Endothelial cell of umbilical vein (primary cell): ENCODE measurements around the gene SEMA3E. TPM values are rescaled to one million over a fixed set of nuclear protein-coding genes. Genes with fewer than 3 reads are reported as not detected.

ENCODE experiments used
- BruUV-seq: library from RNA; stranded (reverse); fragments of 400-500 nt; replicated peaks from 2 replicates; lab custom pipeline; 2021; lab: Mats Ljungman, UMichigan
- CTCF ChIA-PET: fragments of 300-600, 350-600 bp; sonication (Branson Sonifier 250); formaldehyde crosslinking; loops from one replicate; lab custom pipeline; 2021; ENCODE audit warnings: antibody characterized with exemption, inconsistent platforms; lab: Charles Lee
- POLR2A ChIA-PET: fragments of 300-600, 350-600 bp; sonication (Branson Sonifier 250); formaldehyde crosslinking; loops from one replicate; lab custom pipeline; 2021; ENCODE audit warnings: antibody characterized with exemption, inconsistent platforms; lab: Charles Lee
- DNase-seq: peaks from one replicate; pipeline ENCODE4 v3.0.0-alpha.2; 2011; ENCODE audit warnings: low read depth, low spot score
- FAIRE-seq: peaks from 2 replicates; lab custom pipeline; 2011; peaks lifted over from hg19 to GRCh38; lab: Jason Lieb, UNC
- H2AFZ ChIP-seq: 2 replicates; pipeline ENCODE4 v1.6.0; 2012; ENCODE audit warnings: low read depth, low read length, control low read depth, inconsistent platforms
- H3K27ac ChIP-seq: 2 replicates; pipeline ENCODE4 v1.5.1; 2011; ENCODE audit warnings: low read depth, mild to moderate bottlenecking, control low read depth, low read length, moderate library complexity; ENCODE audit not compliant: insufficient read depth
- H3K27me3 ChIP-seq, 2 experiments: 2 replicates each; pipeline versions ENCODE4 v1.6.0 to v1.6.1; 2011; ENCODE audit warnings: low read length in 2 of 2, mixed read lengths in 1 of 2; ENCODE audit not compliant: control insufficient read depth in 2 of 2, insufficient read depth in 2 of 2
- H3K36me3 ChIP-seq, 2 experiments: 2 replicates in 1 of 2; 3 replicates in 1 of 2; pipeline ENCODE4 v1.5.1; 2011; ENCODE audit warnings: low read length in 2 of 2, mild to moderate bottlenecking in 1 of 2, moderate library complexity in 1 of 2; ENCODE audit not compliant: control insufficient read depth in 2 of 2, insufficient read depth in 2 of 2; ENCODE audit errors: extremely low read depth in 1 of 2
- H3K4me1 ChIP-seq: 3 replicates; pipeline ENCODE4 v1.5.1; 2011; ENCODE audit warnings: mild to moderate bottlenecking, low read length; ENCODE audit not compliant: control insufficient read depth, insufficient read depth; ENCODE audit errors: extremely low read depth
- H3K4me2 ChIP-seq: 2 replicates; pipeline ENCODE4 v1.6.1; 2011; ENCODE audit warnings: low read length, control low read depth, mixed read lengths; ENCODE audit not compliant: insufficient read depth
- H3K4me3 ChIP-seq, 3 experiments: fragments of 200-600 bp in 1 of 3; sonication (generic), shearing (Covaris generic) in 1 of 3; replicated peaks in 1 of 3; 2 replicates each; pipeline ENCODE4 v1.5.1; 2011 to 2016; ENCODE audit warnings: control low read depth in 3 of 3, low read length in 3 of 3, mild to moderate bottlenecking in 2 of 3, inconsistent platforms in 1 of 3, low read depth in 1 of 3, moderate library complexity in 1 of 3; ENCODE audit not compliant: insufficient read depth in 1 of 3
- H3K79me2 ChIP-seq: 2 replicates; pipeline ENCODE4 v1.6.0; 2012; ENCODE audit warnings: low read length, inconsistent platforms; ENCODE audit not compliant: control insufficient read depth, insufficient read depth
- H3K9ac ChIP-seq: replicated peaks from 2 replicates; pipeline ENCODE3; 2011; ENCODE audit warnings: low read length, control low read depth; ENCODE audit not compliant: insufficient read depth; ENCODE audit errors: extremely low read depth
- H3K9me1 ChIP-seq: replicated peaks from 3 replicates; pipeline ENCODE4 v1.6.0; 2011; ENCODE audit warnings: mild to moderate bottlenecking, low read length; ENCODE audit not compliant: control insufficient read depth, insufficient read depth; ENCODE audit errors: extremely low read depth
- H3K9me3 ChIP-seq: replicated peaks from 2 replicates; pipeline ENCODE4 v1.5.1; 2012; ENCODE audit warnings: low read length, inconsistent platforms; ENCODE audit not compliant: control insufficient read depth, insufficient read depth
- H4K20me1 ChIP-seq: replicated peaks from 2 replicates; pipeline ENCODE3; 2011; ENCODE audit warnings: mild to moderate bottlenecking, low read length; ENCODE audit not compliant: control insufficient read depth, insufficient read depth; ENCODE audit errors: extremely low read depth
- EZH2 ChIP-seq: IDR thresholded peaks from 2 replicates; pipeline ENCODE4 v1.6.1; 2012; ENCODE audit warnings: borderline replicate concordance, low read depth, mild to moderate bottlenecking, moderate library complexity, low read length, inconsistent platforms; ENCODE audit not compliant: severe bottlenecking
- FOS ChIP-seq: IDR thresholded peaks from 2 replicates; pipeline ENCODE4 v1.6.1; 2011; ENCODE audit warnings: mild to moderate bottlenecking, low read length, moderate library complexity, borderline replicate concordance; ENCODE audit not compliant: insufficient read depth
- GATA2 ChIP-seq: IDR thresholded peaks from 2 replicates; pipeline ENCODE4 v1.7.0; 2011; ENCODE audit warnings: low read depth, mild to moderate bottlenecking, moderate library complexity, mixed read lengths, low read length; ENCODE audit not compliant: insufficient read length, insufficient read depth
- JUN ChIP-seq: IDR thresholded peaks from 2 replicates; pipeline ENCODE4 v1.6.1; 2011; ENCODE audit warnings: borderline replicate concordance, low read depth; ENCODE audit not compliant: insufficient read length, insufficient read depth
- MAX ChIP-seq: IDR thresholded peaks from 2 replicates; pipeline ENCODE4 v1.6.1; 2011; ENCODE audit not compliant: insufficient read depth, insufficient read length
- MYC ChIP-seq: IDR thresholded peaks from one replicate; pipeline ENCODE4 v1.6.1; 2011; ENCODE audit warnings: mild to moderate bottlenecking, low read depth, low read length
- POLR2A ChIP-seq: IDR thresholded peaks from 2 replicates; pipeline ENCODE4 v1.6.1; 2012; ENCODE audit warnings: low read depth, mild to moderate bottlenecking, control low read depth, low read length
- POLR2AphosphoS5 ChIP-seq: IDR thresholded peaks from 2 replicates; pipeline ENCODE4 v1.6.1; 2012; ENCODE audit warnings: low read depth, mild to moderate bottlenecking, control low read depth, low read length, moderate library complexity; ENCODE audit not compliant: insufficient read depth
- dilution Hi-C: fragments of 300-500 bp; cut with MboI; formaldehyde crosslinking; loops from one replicate; pipeline ENCODE4 v1.15.0; 2019; ENCODE audit warnings: low sequenced_read_pairs; ENCODE audit not compliant: extremely low pct_ligation_motif_present
- intact Hi-C: fragments of 100-400 bp; cut with micrococcal nuclease; formaldehyde crosslinking; loops from one replicate; pipeline ENCODE4 v1.10.0; 2022
- polyA plus RNA-seq, 4 experiments: library from polyadenylated mRNA; depleted of rRNA in 3 of 4; stranded (reverse) in 3 of 4; unstranded in 1 of 4; fragments of >200 nt; gene quantifications; 2 replicates each; pipeline versions ENCODE4 v1.2.1 to v1.2.3, GENCODE V29; 2011 to 2012; ENCODE audit warnings: missing spikeins in 1 of 4
- total RNA-seq: library from RNA; stranded (reverse); gene quantifications from 2 replicates; pipeline ENCODE4 v1.2.3, GENCODE V29; 2021
- TF ChIP-seq, protein P1 (sequence below), 2 donors: IDR thresholded peaks; 1 replicate in 1 of 2; 2 replicates in 1 of 2; pipeline ENCODE4 v1.5.1; 2011; ENCODE audit warnings: low read length in 2 of 2, mild to moderate bottlenecking in 2 of 2, moderate library complexity in 2 of 2, control low read depth in 1 of 2, inconsistent platforms in 1 of 2, low read depth in 1 of 2; ENCODE audit not compliant: insufficient read depth in 1 of 2; ENCODE audit errors: extremely low read depth in 1 of 2

SEMA3E gene
- total and polyA plus RNA-seq, 2 donors (not counting 3 experiments of a cell fraction or from before 2014, with no cell fraction given), result not detected

DNA sequence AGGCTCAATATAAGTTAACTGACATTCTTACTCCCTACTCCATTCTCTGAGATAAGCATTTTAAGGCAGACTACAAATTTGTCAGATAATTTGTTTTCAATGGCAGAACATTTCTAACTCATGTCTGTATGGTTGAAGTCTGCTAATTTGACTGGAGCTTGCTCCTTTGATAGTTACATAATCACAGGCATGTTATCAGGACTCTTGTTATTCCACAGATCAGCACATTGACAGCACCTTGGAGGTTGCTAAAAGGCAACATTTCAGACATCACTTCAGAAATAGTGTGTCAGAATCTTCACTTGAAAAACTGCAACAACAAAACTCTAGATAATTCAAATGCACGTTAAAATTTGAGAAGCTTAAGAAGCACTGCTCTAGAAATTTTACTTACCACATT is 327.9 kb downstream of the SEMA3E start:
- Histone ChIP-seq H3K36me3 (no peaks in the 10 kb centered on the region), H3K4me3 (no peak overlapping the region), H3K9me1 (no peaks in the 10 kb centered on the region), H2AFZ (no peak overlapping the region), H3K27me3 (peaks cover 0 to 4% of the 10 kb centered on the region in 2 experiments), H3K27ac (no peak overlapping the region), H3K9me3 (no peaks in the 10 kb centered on the region), H3K4me2 (no peak overlapping the region), H4K20me1 (no peaks in the 10 kb centered on the region), H3K9ac (no peak overlapping the region), H3K4me1 (no peaks in the 10 kb centered on the region), H3K79me2 (no peaks in the 10 kb centered on the region)
- dilution Hi-C loops, result no loop called here
- intact Hi-C loops, result no loop called here
- TF ChIP-seq POLR2AphosphoS5 (no peak), GATA2 (no peak), MAX (no peak), JUN (no peak), EZH2 (no peak), FOS (no peak), POLR2A (no peak), MYC (no peak)
- TF ChIP-seq, protein P1, sequence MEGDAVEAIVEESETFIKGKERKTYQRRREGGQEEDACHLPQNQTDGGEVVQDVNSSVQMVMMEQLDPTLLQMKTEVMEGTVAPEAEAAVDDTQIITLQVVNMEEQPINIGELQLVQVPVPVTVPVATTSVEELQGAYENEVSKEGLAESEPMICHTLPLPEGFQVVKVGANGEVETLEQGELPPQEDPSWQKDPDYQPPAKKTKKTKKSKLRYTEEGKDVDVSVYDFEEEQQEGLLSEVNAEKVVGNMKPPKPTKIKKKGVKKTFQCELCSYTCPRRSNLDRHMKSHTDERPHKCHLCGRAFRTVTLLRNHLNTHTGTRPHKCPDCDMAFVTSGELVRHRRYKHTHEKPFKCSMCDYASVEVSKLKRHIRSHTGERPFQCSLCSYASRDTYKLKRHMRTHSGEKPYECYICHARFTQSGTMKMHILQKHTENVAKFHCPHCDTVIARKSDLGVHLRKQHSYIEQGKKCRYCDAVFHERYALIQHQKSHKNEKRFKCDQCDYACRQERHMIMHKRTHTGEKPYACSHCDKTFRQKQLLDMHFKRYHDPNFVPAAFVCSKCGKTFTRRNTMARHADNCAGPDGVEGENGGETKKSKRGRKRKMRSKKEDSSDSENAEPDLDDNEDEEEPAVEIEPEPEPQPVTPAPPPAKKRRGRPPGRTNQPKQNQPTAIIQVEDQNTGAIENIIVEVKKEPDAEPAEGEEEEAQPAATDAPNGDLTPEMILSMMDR (IDR thresholded peaks at IDR 0.05; ENCODE audit: extremely low read depth in 1 of 2, insufficient read depth in 1 of 2, low read depth in 1 of 2, low read length in 2 of 2), result no peak
- CTCF ChIA-PET, result no interaction called here
- POLR2A ChIA-PET, result no interaction called here
- FAIRE-seq (no peak), DNase-seq (no peak)
- BruUV-seq, result no TSS peak
